ENCODE measurements around the gene SAMD9.

Gene SAMD9

DNA sequence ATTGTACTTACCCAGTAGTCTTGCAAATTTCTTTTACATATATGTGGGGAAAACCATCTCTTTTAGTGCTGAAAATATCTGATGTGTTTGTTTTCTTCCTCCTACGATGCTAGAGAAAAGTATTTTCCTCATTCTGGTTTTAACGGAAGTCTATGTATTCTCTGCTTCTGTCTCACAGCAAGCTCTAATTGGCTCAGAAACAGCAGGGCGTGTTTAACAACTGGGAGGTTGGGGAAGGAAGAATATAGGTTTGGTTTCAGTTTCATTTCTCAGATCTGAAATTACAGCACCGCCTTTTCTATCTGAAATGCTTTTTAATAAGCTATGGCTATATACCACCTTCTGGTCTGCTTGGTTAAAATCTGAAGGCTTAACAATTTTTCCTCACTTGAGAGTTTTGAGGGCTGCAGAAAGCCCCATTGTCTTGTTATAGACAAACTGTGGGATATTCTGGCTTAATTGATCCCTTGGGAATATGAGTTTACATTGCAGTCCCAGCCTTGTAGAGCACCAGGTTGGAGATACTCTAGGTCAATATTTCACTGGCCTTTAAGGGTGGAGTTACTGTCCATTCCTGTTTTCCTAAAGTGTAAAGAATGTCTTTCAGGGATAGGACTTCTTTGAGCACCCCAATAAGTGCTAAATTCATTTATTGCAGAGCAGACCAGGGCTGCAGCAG is at the start of gene SAMD9:
Gene SAMD9, minus strand, starts transcription at position 128 of the 679 bp plus-strand sequence. CDS start 11,882 bp downstream, outside the sequence.
- H3K27ac ChIP-seq = no peak within 1 kb of the TSS
- TF ChIP-seq, protein P1, sequence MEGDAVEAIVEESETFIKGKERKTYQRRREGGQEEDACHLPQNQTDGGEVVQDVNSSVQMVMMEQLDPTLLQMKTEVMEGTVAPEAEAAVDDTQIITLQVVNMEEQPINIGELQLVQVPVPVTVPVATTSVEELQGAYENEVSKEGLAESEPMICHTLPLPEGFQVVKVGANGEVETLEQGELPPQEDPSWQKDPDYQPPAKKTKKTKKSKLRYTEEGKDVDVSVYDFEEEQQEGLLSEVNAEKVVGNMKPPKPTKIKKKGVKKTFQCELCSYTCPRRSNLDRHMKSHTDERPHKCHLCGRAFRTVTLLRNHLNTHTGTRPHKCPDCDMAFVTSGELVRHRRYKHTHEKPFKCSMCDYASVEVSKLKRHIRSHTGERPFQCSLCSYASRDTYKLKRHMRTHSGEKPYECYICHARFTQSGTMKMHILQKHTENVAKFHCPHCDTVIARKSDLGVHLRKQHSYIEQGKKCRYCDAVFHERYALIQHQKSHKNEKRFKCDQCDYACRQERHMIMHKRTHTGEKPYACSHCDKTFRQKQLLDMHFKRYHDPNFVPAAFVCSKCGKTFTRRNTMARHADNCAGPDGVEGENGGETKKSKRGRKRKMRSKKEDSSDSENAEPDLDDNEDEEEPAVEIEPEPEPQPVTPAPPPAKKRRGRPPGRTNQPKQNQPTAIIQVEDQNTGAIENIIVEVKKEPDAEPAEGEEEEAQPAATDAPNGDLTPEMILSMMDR (conservative IDR thresholded peaks at IDR 0.05) = no peak
- TF ChIP-seq ZFX (IDR thresholded peaks at IDR 0.05) = no peak

DNA sequence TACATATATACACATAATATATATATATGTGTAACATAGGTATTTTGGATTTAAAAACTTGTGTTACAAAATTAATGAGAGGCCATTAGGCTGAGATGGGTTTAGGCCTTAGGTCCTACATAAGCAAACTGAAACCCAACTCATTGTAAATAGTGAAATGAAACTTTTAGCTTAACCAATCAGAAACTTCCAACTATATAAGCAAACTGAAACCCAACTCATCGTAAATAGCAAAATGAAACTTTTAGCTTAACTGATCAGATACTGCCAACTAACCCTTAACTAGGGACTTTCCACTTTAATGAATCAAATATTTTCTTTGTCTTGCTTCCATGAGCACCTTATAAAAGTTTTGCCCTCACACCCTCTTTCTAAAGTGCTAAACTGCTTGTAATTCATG is 47.7 kb upstream of the SAMD9 start:
- no peak for TF ChIP-seq ZFX (IDR thresholded peaks at IDR 0.05)
- TF ChIP-seq, protein P1 (conservative IDR thresholded peaks at IDR 0.05) = no peak
- no peak overlapping the region for H3K27ac ChIP-seq

- TF ChIP-seq ZFX (IDR thresholded peaks at IDR 0.05) = no peak
- TF ChIP-seq, protein P1 (conservative IDR thresholded peaks at IDR 0.05) = no peak
- H3K27ac ChIP-seq = no peak overlapping the region
These were observed 47.0 kb upstream of the SAMD9 start for GRCh38 chr7:93164766-93165165.

GRCh38 chr7:93161181-93161762 is 43.5 kb upstream of the SAMD9 start:
- TF ChIP-seq, protein P1 (conservative IDR thresholded peaks at IDR 0.05) = no peak
- TF ChIP-seq ZFX (IDR thresholded peaks at IDR 0.05) = no peak
- no peak overlapping the region for H3K27ac ChIP-seq

- H3K27ac ChIP-seq = no peak overlapping the region
- TF ChIP-seq ZFX (IDR thresholded peaks at IDR 0.05) = no peak
- TF ChIP-seq, protein P1 (conservative IDR thresholded peaks at IDR 0.05) = no peak
These were observed 42.6 kb upstream of the SAMD9 start for GRCh38 chr7:93160410-93160809.

DNA sequence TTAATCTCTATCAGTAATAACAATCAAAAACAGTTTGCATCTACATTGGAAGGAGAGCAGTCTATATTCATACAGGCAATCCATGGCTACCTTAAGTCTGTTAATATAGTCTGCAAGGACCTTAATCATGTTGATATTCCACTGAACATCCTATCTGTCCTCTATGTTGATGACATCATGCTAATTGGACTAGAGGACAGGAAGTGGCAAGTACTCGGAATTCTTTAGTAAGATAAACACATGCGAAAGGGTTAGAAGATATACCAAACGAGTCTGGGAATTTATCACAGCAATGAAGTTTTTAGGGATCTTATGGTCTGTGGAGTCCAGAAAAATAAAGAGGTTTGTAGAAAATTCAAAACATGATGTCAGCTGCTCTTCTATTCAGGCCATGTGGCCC is 41.7 kb upstream of the SAMD9 start:
- no peak overlapping the region for H3K27ac ChIP-seq
- no peak for TF ChIP-seq ZFX (IDR thresholded peaks at IDR 0.05)

DNA sequence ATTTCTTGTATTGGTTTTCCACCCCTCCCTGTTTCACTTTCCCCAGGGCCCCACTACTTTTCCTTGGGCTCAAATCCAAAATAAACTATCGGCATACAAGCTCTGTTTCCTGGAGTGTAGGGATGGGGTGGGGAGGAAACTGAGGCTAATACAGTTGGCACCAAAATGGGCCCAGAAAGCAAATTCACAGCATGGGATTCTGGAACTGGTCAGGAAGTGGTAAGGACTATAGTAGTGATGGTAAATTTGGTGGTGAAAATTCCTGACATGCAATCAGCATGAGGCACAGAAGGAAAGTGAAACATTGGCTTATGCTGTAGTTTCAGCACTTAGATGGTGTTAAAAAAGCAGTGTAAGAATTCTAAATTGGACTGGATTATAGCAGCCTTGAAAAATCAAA is 39.1 kb upstream of the SAMD9 start:
- no peak overlapping the region; the same call in 1 of the 2 replicates for H3K27ac ChIP-seq
- TF ChIP-seq, protein P1 (conservative IDR thresholded peaks at IDR 0.05) = no peak
- TF ChIP-seq ZFX (IDR thresholded peaks at IDR 0.05) = no peak

Measured in C4-2B (cell line).